Muscle layer of colon (tissue), 2 donors: ENCODE results near the gene MRPL14.
A peak's percentile ranks its signal among the peaks of the same experiment; 100 is the strongest.

ENCODE experiments used
- H3K27ac ChIP-seq: one replicate; pipeline ENCODE4 v1.7.0; 2013; ENCODE audit warnings: low read depth, mild to moderate bottlenecking, low read length, moderate library complexity
- H3K27me3 ChIP-seq, 2 donors: one replicate each; pipeline ENCODE4 v1.7.0; 2013; ENCODE audit warnings: low read length in 2 of 2, mild to moderate bottlenecking in 2 of 2; ENCODE audit not compliant: insufficient read depth in 2 of 2, control insufficient read depth in 1 of 2
- H3K36me3 ChIP-seq: one replicate; pipeline ENCODE4 v1.7.0; 2013; ENCODE audit warnings: mild to moderate bottlenecking, low read length; ENCODE audit not compliant: insufficient read depth
- H3K4me1 ChIP-seq: one replicate; pipeline ENCODE4 v1.7.0; 2013; ENCODE audit warnings: mild to moderate bottlenecking, low read length; ENCODE audit not compliant: insufficient read depth
- H3K4me3 ChIP-seq, 2 donors: one replicate each; pipeline ENCODE4 v1.7.0; 2013; ENCODE audit warnings: low read length in 2 of 2, low read depth in 1 of 2, mild to moderate bottlenecking in 1 of 2, moderate library complexity in 1 of 2
- H3K9ac ChIP-seq: one replicate; pipeline ENCODE4 v1.7.0; 2013; ENCODE audit warnings: low read length
- H3K9me3 ChIP-seq: one replicate; pipeline ENCODE4 v1.7.0; 2013; ENCODE audit warnings: mild to moderate bottlenecking, low read length
- donor health status: abdominal sarcoma.
- donor health status: Adenocarcinoma of cecum.

Gene MRPL14

DNA sequence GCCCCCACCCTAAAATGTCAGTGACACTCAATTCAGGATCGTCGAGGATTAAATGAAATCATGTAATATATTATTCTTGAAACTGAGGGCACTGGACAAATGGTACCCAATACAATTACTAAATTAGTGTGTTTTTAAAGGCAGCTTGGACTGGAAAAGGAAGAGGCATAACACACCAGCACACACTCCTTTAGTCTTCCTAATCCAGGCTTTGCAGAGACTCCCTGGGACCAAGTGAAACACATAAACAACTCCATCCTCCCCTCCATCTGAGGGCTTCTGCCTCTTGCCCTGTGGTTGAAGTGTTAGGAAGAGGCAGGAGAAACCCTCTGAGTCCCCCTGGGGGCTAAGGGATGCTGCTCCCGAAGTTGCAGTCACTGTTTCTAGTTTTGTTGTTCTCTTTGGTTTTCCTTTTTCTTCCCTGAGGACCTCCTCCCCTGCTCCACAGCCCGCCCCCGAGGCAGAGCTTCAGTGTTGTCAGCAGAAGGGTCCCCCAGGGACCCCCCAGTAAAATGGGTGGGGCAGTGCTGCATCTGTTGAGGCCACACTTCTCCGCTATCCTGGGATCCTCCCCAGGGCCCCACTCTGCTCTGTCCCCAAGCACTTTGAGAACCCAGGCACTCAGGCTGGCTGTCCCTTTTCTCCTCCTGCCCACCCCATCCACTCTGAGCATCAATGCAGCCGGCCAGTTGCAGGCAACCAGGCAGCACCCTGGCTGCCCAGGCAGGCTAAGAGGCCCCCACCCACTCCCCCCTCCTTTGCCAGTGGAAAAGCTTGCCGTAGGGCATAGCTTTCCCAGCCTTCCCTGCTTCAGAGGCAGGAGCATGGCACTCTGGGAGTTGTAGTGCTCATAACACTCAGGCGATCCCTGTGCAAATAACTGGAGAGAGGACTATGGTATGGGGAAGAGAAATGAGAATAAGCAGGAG is 6.0 kb upstream of the MRPL14 start:
- peaks cover 16% of the 10 kb centered on the region for H3K4me1 ChIP-seq
- peak overlapping the region; percentile 27 for H3K9ac ChIP-seq
- no peak overlapping the region for H3K4me3 ChIP-seq
- H3K36me3 ChIP-seq: peaks cover 7% of the 10 kb centered on the region
- H3K27me3 ChIP-seq: no peaks in the 10 kb centered on the region
- H3K9me3 ChIP-seq: no peaks in the 10 kb centered on the region
- peak overlapping the region; percentile 3 for H3K27ac ChIP-seq

DNA sequence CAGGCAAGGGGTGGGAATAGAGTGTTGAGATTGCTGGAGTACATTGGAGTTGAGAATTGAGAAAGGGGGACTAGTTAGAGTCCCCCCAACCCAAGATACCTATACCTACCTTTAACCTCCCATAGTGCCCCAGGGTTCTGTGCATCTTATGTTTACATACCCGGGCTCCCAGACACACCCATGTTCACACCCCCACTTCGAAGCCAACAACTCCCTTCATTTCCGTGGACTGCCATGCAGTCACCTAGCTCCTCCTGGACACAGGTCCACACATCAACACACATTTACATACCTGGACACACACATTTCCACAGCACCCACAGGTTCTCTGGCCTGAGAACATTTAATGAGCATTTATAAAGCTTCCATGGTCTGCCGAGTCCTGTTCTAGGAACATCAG is 5.2 kb upstream of the MRPL14 start:
- H3K4me3 ChIP-seq: no peak overlapping the region
- H3K4me1 ChIP-seq: peaks cover 17% of the 10 kb centered on the region
- no peaks in the 10 kb centered on the region for H3K27me3 ChIP-seq
- H3K9me3 ChIP-seq: no peaks in the 10 kb centered on the region
- no peak overlapping the region for H3K9ac ChIP-seq
- H3K36me3 ChIP-seq: peaks cover 7% of the 10 kb centered on the region
- no peak overlapping the region for H3K27ac ChIP-seq

DNA sequence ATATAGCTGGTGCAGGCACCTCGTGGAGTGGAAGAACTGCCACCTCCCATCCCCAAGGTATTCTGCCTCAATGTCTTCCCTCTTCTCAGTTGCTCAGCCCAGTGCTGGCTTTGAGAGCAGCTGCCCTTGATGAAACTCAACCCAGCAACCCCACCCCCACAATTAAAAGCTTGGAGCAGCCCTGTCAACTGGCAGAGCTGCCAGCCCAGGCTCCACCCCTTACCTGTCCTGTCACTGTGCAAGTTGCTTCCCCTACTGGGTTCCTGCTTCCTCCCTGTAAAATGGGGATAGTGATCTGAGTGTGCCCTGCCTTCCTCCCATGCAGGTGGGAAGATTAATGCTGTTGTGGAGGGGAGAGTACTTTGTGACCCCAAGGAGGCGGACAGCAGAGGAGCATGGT is 4.6 kb upstream of the MRPL14 start:
- peaks cover 17% of the 10 kb centered on the region for H3K4me1 ChIP-seq
- H3K4me3 ChIP-seq: no peak overlapping the region
- no peaks in the 10 kb centered on the region for H3K9me3 ChIP-seq
- no peak overlapping the region for H3K27ac ChIP-seq
- H3K27me3 ChIP-seq: no peaks in the 10 kb centered on the region
- peaks cover 7% of the 10 kb centered on the region for H3K36me3 ChIP-seq
- no peak overlapping the region for H3K9ac ChIP-seq

DNA sequence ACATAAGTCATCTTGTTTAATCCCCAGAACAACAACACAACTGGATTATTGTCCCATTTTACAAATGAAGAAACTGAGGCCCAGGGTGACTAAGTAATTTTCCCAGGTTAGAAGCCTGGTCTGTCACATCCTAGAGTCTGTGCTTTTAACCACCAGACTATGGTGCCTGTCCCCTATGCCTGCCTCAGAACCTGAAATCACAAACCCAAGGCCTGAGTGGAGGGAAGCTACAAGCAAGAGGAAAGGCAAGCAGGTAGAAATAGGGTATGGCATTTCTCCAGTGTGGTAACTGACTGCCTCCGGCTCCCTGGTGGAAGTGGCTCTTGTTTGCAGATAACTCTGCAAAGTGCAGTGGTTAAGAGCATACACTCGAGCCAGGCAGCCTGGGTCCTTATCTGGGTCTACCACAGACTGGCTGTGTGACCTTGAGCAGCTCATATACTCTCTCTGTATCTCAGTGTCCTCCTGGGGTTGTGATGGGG is 2.6 kb upstream of the MRPL14 start:
- H3K4me3 ChIP-seq: no peak overlapping the region
- peaks cover 3% of the 10 kb centered on the region for H3K36me3 ChIP-seq
- no peak overlapping the region for H3K27ac ChIP-seq
- peaks cover 31% of the 10 kb centered on the region for H3K4me1 ChIP-seq
- no peak overlapping the region for H3K9ac ChIP-seq
- no peaks in the 10 kb centered on the region for H3K9me3 ChIP-seq
- no peaks in the 10 kb centered on the region for H3K27me3 ChIP-seq

DNA sequence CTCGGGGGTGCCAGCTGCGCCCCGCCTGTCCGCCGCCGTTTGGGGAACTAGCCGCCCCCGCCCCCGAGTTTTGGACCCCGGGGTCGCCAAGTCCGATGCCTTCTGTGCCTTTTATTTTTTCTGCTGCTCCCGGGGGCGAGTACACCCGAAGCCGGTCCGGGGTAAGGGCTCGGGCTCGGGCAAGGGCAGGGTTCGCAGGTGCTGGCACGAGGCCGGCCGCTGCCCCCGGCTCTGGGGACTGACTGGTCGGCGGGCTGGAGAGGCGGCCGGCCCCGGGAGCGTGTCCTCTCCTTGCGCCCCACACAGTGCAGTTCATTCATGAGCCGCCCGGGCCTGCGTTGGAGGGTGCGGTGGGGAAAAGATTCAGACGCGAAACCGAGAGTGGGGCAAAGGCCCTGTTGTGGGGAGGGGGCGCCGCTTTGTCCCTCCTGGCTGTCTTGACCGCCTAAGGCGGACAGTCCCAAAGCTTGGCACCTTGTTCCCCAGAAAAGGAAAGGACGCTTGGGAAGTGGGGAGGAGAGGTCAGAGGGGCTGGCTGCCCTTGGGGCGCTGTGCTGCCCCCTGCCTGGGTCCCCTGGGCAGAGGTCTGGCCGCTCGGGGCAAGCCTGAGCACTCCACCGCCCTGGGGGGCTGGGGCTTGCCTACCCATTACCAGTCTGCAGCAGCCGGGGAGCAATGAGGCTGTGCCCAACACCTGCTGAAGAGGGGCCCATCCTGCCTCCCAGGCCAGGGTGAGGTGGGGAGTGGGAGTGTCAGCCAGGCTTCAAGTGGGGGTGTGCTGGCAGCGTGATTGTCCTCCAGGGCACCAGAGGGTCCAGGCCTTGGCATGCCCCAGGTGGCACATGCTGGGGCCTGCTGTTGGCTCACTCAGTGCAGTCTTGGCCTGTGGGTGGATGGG is 1.0 kb upstream of the MRPL14 start:
- Histone ChIP-seq H3K9ac (peak overlapping the region; percentile 20), H3K4me1 (peaks cover 44% of the 10 kb centered on the region), H3K27ac (peak overlapping the region; percentile 68)

DNA sequence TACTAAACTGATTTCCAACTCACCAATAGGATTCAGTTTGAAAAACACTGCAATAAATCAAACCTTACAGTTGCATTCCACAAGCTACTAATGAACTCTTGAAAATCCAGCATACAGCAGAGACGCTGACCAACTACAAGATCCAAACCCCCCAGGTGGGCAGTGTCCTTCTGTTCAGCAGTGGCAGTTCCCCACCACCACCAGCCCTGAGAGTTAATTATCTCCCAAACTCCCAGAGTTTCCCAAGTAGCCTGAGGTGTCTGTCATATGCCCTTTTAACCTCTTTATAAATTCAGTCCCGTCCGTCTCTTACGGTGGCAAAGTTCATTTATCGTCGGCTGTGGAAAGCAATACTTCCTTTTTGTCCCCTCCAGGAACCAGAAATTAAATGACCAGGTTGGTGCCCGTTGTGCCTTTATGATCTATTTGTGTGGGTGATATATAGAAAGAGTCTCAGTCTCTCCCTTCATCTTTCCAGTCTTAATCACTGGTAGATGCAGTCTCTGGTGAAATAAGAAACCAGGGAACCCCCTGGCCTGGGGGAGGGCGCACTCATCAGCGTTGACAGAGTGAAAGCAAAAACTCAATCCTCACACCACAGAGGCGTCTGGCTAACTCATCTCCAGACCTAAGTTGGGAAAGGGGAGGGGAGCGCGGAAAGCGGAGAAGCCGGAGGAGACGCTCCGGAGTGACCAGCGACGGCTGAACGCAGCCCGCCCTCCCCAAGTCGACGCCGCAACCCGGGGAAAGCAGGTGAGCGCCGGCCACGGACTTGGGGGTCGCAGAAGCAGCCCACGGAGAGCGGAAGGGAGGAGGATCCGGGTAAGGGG is 717 bp downstream of the MRPL14 start:
- Histone ChIP-seq H3K27ac (peak overlapping the region; percentile 93), H3K9ac (peak overlapping the region; percentile 69), H3K9me3 (no peaks in the 10 kb centered on the region), H3K36me3 (no peaks in the 10 kb centered on the region), H3K4me1 (peaks cover 51% of the 10 kb centered on the region), H3K4me3 (peak overlapping the region; percentile 83 to 85), H3K27me3 (no peaks in the 10 kb centered on the region)

More for the DNA sequence above, 1.0 kb upstream of the MRPL14 start:
- Histone ChIP-seq H3K36me3 (no peaks in the 10 kb centered on the region), H3K4me3 (peak overlapping the region; percentile 71 to 94), H3K9me3 (no peaks in the 10 kb centered on the region), H3K27me3 (no peaks in the 10 kb centered on the region)

DNA sequence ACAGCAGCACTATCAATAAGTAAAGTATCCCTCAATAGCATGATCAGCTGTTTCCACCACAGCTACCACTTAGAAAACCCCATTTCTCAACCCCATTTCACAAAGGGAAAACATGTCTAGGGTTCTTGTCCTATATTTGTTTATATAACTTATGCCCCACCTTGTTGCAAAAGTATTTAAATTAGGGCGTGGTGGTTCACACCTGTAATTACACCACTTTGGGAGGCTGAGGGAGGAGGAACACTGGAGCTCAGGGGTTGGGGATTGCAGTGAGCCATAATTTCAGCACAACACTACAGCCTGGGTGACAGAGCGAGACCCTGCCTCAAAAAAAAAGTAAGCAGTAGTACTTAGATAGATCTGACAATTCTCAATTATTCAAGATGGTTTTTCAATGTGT is 3.7 kb downstream of the MRPL14 start:
- H3K9me3 ChIP-seq: no peaks in the 10 kb centered on the region
- no peak overlapping the region for H3K4me3 ChIP-seq
- H3K27me3 ChIP-seq: no peaks in the 10 kb centered on the region
- peak overlapping the region; percentile 35 for H3K27ac ChIP-seq
- peaks cover 57% of the 10 kb centered on the region for H3K4me1 ChIP-seq
- H3K9ac ChIP-seq: no peak overlapping the region
- H3K36me3 ChIP-seq: no peaks in the 10 kb centered on the region

DNA sequence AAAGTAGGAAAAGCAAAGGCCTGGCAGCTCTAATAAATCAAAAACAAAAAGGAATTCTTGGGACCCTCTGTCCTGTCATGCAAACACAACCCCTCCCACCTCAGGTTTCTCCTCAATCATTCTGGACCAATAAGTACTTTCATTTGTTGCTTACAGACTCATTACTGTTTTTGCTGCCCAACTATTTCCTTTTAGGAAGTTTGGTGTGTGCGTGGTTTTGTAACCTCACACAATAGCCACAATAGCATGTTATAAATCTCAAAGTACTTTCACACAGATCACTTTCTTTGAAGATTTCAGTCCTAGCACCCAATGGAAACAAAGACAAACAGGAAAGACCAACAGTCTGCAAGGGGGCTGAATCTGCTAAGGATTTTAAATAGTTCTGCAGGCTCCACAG is 4.5 kb downstream of the MRPL14 start:
- no peaks in the 10 kb centered on the region for H3K9me3 ChIP-seq
- H3K27me3 ChIP-seq: no peaks in the 10 kb centered on the region
- H3K9ac ChIP-seq: no peak overlapping the region
- H3K4me3 ChIP-seq: no peak overlapping the region
- H3K36me3 ChIP-seq: no peaks in the 10 kb centered on the region
- peaks cover 53% of the 10 kb centered on the region for H3K4me1 ChIP-seq
- peak overlapping the region; percentile 6 for H3K27ac ChIP-seq

DNA sequence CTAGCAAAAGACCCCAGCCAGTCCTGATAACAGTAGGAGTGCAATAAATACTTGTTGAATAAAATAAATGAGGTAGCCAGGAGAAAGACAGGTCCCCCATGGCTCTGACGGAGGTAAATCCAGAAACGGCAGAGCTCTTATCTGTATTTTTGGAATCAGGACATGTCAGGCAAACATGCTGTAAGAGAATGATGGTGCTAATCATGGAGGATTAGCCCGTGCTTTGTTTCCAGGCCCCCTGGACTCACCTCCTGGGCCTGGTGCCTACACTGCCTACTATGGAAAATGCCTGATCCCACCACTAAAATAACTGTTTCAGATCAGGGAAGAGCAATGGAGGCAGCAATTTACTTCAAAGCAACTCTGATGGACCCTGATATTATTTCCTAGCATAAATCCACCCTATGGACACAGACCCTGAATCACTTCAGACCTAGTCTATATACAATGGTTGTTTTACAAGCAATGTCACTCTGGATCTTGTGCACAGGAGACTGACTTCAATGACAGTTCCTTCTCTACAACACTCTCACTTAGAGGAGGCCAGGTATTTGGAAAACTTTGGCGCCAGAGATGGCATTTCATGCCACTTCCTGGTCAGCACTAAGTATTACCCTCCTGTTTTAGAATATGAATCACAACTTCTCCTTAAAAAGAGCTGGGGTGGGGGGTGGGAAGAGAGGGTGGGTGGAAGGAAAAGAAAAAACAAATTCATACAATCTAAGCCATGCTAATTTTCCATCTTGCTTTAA is 6.4 kb downstream of the MRPL14 start:
- no peaks in the 10 kb centered on the region for H3K27me3 ChIP-seq
- H3K4me1 ChIP-seq: peaks cover 61% of the 10 kb centered on the region
- H3K27ac ChIP-seq: no peak overlapping the region
- no peaks in the 10 kb centered on the region for H3K36me3 ChIP-seq
- H3K4me3 ChIP-seq: no peak overlapping the region
- H3K9me3 ChIP-seq: no peaks in the 10 kb centered on the region
- no peak overlapping the region for H3K9ac ChIP-seq

DNA sequence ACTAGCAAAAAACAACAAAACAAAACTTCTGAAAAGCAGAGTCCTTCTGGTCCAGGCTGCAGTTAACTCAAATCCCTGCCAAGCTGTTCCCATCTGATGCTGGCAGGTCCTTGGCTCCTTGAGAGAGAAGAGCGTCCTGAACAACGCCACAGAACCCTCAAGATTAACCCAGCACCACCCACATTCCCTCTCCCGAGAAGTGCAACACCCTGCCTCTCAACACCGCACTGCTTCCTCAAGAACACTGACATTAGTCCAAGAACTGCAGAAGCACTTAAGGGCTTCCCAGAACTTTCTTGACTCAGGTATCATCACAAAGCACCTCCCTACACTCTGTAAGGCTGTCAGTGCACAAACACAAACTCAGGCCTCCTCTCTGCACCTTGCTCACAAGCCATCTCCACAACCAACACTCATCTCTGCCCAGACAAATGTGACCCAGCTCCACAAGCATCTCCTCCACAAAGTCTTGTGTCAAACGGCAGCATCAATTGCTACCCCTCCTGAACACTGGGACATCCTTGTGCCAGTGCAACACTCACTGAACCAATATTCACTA is 7.5 kb downstream of the MRPL14 start:
- H3K27me3 ChIP-seq: no peaks in the 10 kb centered on the region
- no peak overlapping the region for H3K27ac ChIP-seq
- H3K9ac ChIP-seq: no peak overlapping the region
- no peak overlapping the region for H3K4me3 ChIP-seq
- H3K4me1 ChIP-seq: peaks cover 55% of the 10 kb centered on the region
- H3K9me3 ChIP-seq: no peaks in the 10 kb centered on the region
- no peaks in the 10 kb centered on the region for H3K36me3 ChIP-seq
